Psoas muscle (tissue), 8 donors: ENCODE measurements around the gene MAGI1. TPM values are rescaled to one million over a fixed set of nuclear protein-coding genes. Genes with fewer than 3 reads are reported as not detected.
A peak's percentile ranks its signal among the peaks of the same experiment; 100 is the strongest.

Experiments used
- ATAC-seq, 4 donors: fragments of 200-7000 bp; cut with Tn5 transposase; one replicate each; pipeline ENCODE4 v1.9.1; 2020; ENCODE audit warnings: moderate library complexity in 3 of 4, mild to moderate bottlenecking in 2 of 4
- DNase-seq, 2 donors: peaks; one replicate each; pipeline ENCODE4 v3.0.0-alpha.2; 2020
- H3K27ac ChIP-seq: fragments of 200-600 bp; one replicate; pipeline ENCODE4 v1.8.0; 2022
- H3K27me3 ChIP-seq, 3 donors: fragments of 200-600 bp in 1 of 3; one replicate each; pipeline versions ENCODE4 v1.6.1 to v1.8.0; 2013 to 2022; ENCODE audit warnings: low read length in 2 of 3, mild to moderate bottlenecking in 2 of 3, moderate library complexity in 1 of 3; ENCODE audit not compliant: insufficient read depth in 3 of 3
- H3K36me3 ChIP-seq, 2 donors: fragments of 200-600 bp in 1 of 2; one replicate each; pipeline versions ENCODE4 v1.6.1 to v1.8.0; 2013 to 2022; ENCODE audit warnings: low read depth in 1 of 2, mild to moderate bottlenecking in 1 of 2, moderate library complexity in 1 of 2; ENCODE audit not compliant: insufficient read depth in 1 of 2
- H3K4me1 ChIP-seq: fragments of 200-600 bp; one replicate; pipeline ENCODE4 v1.8.0; 2022
- H3K4me3 ChIP-seq: fragments of 200-600 bp; one replicate; pipeline ENCODE4 v1.8.0; 2022; ENCODE audit warnings: mild to moderate bottlenecking
- H3K9me3 ChIP-seq: fragments of 200-600 bp; one replicate; pipeline ENCODE4 v1.8.0; 2022
- CTCF ChIP-seq: fragments of 200-600 bp; IDR thresholded peaks from one replicate; pipeline ENCODE4 v1.8.0; 2022; ENCODE audit warnings: antibody characterized with exemption
- WGBS, 3 donors: extraction: QIAGEN DNeasy Blood & Tissue Kit; methylation state at CpG; one replicate each; pipeline versions ENCODE4 v1.1.6 to v1.1.7; 2013; 5-methylcytosine and 5-hydroxymethylcytosine counted together
- intact Hi-C, 2 donors: fragments of 100-400 bp; cut with DNase I; formaldehyde crosslinking; loops; one replicate each; pipeline versions ENCODE4 v1.11.0 to v1.14.2; 2022
- polyA plus RNA-seq, 3 donors: library from polyadenylated mRNA; stranded (reverse); fragments of 200-250 nt; gene quantifications; one replicate each; pipeline ENCODE4 v1.2.3, GENCODE V29; 2013
- total RNA-seq, 4 donors: library from RNA; stranded (reverse); fragmentation: NEBNext Ultra II Directional in 2 of 4; extraction: Animal tissue kit (Norgen Biotek cat#: 25700) in 2 of 4; gene quantifications; one replicate each; pipeline versions ENCODE4 v1.2.1 to v1.2.4, GENCODE V29; 2021 to 2023
- donor health status: healthy with polysubstance abuse.
- donor health status: DM: no; HTN: no; CAD: no; lungs with moderate emphysema.
- donor health status: Bipolar disorder and iron deficiency.
- donor health status: healthy.
- donor health status: DM: yes; HTN: yes; CAD: no.
- donor health status: DM: no; HTN: no; CAD: no.
- donor health status: DM: no; HTN: no; CAD: no.
- donor health status: DM: yes; HTN: yes; CAD: no.

MAGI1 gene
- total and polyA plus RNA-seq, 7 donors, result 4.5 to 8.1 (median 6.3) TPM

- peak in 3 of 4 donors; percentile 63 to 75 (median 74) for ATAC-seq
These were observed 181.8 kb downstream of the MAGI1 start for GRCh38 chr3:65856907-65857306.

GRCh38 chr3:65855370-65856100 lies 183.2 kb downstream of the MAGI1 start:
- TF ChIP-seq CTCF, result no peak
- Histone ChIP-seq H3K27me3 (no peaks in the 10 kb centered on the region), H3K27ac (no peak overlapping the region), H3K4me1 (peaks cover 5% of the 10 kb centered on the region), H3K9me3 (no peaks in the 10 kb centered on the region), H3K4me3 (no peak overlapping the region), H3K36me3 (no peaks in the 10 kb centered on the region)
- intact Hi-C loops, result no loop called here
- ATAC-seq (peak; percentile 34 to 85 (median 74)), DNase-seq (peak in 1 of 2 donors; percentile 22)
- 34 to 58% (median 47%) methylated on average over 3 to 4 of the region's 4 CpGs for WGBS, 3 donors

More at GRCh38 chr3:65856907-65857306, 181.8 kb downstream of the MAGI1 start:
- intact Hi-C loops, result no loop called here
- Histone ChIP-seq H3K36me3 (no peaks in the 10 kb centered on the region), H3K27me3 (no peaks in the 10 kb centered on the region), H3K4me1 (peaks cover 5% of the 10 kb centered on the region), H3K4me3 (no peak overlapping the region), H3K9me3 (no peaks in the 10 kb centered on the region), H3K27ac (no peak overlapping the region)
- DNase-seq, result no peak
- WGBS, 3 donors, result 15 to 17% (median 16%) methylated on average over 2 of the region's 2 CpGs
- TF ChIP-seq CTCF, result no peak

GRCh38 chr3:65854606-65855304 lies 184.0 kb downstream of the MAGI1 start:
- no peak for TF ChIP-seq CTCF
- WGBS, 3 donors, result 52 to 57% (median 54%) methylated on average over 8 of the region's 8 CpGs
- H3K36me3 ChIP-seq, result no peaks in the 10 kb centered on the region
- no peak overlapping the region for H3K4me3 ChIP-seq
- no peaks in the 10 kb centered on the region for H3K9me3 ChIP-seq
- no peak for DNase-seq
- intact Hi-C loops, result no loop called here
- H3K27me3 ChIP-seq, result no peaks in the 10 kb centered on the region
- no peak for ATAC-seq
- peaks cover 5% of the 10 kb centered on the region for H3K4me1 ChIP-seq
- H3K27ac ChIP-seq, result no peak overlapping the region

GRCh38 chr3:65851827-65852226 lies 186.9 kb downstream of the MAGI1 start:
- Histone ChIP-seq H3K36me3 (no peaks in the 10 kb centered on the region), H3K27ac (no peak overlapping the region), H3K4me3 (no peak overlapping the region), H3K4me1 (no peaks in the 10 kb centered on the region), H3K27me3 (no peaks in the 10 kb centered on the region), H3K9me3 (no peaks in the 10 kb centered on the region)
- intact Hi-C loops, result no loop called here
- no peak for DNase-seq
- no peak for ATAC-seq
- no peak for TF ChIP-seq CTCF
- WGBS, 3 donors, result 83 to 90% (median 85%) methylated on average over 4 of the region's 4 CpGs
